K562 (cell line): ENCODE results near the gene LXN. TPM values are rescaled to one million over a fixed set of nuclear protein-coding genes. Genes with fewer than 3 reads are reported as not detected.

Source experiments
- ARID1B ChIP-seq: fragments of 450-650 bp; IDR thresholded peaks from 2 replicates; pipeline ENCODE4 v1.6.1; 2016; ENCODE audit warnings: antibody characterized with exemption, mild to moderate bottlenecking, inconsistent platforms
- CREB3L1 ChIP-seq: fragments of 450-650 bp; IDR thresholded peaks from 2 replicates; pipeline ENCODE4 v1.6.1; 2014; ENCODE audit warnings: low read depth, mild to moderate bottlenecking, moderate library complexity, borderline replicate concordance
- CXXC5 ChIP-seq: fragments of 250-450 bp; sonication (Bioruptor Pico); IDR thresholded peaks from 2 replicates; pipeline ENCODE4 v1.8.0; 2022; ENCODE audit warnings: inconsistent platforms, mild to moderate bottlenecking, moderate library complexity
- ELF1 ChIP-seq: fragments of 200-800 bp; sonication (Bioruptor generic); IDR thresholded peaks from 2 replicates; pipeline ENCODE4 v1.6.1; 2016; ENCODE audit warnings: missing genetic modification characterization, missing compliant biosample characterization
- HDAC1 ChIP-seq, 2 experiments: fragments of 450-650 bp; IDR thresholded peaks; 2 replicates each; pipeline ENCODE4 v1.6.1; 2016 to 2017; ENCODE audit warnings: inconsistent platforms in 1 of 2, mild to moderate bottlenecking in 1 of 2, moderate library complexity in 1 of 2
- HMBOX1 ChIP-seq: sonication (generic); IDR thresholded peaks from 2 replicates; pipeline ENCODE4 v1.6.1; 2016
- HNRNPH1 ChIP-seq: fragments of 200-400 bp; formaldehyde crosslinking; optimal IDR thresholded peaks from 2 replicates; pipeline ENCODE3; 2017; ENCODE audit warnings: low read depth, mild to moderate bottlenecking, low read length, moderate library complexity
- MAFF ChIP-seq: IDR thresholded peaks from 2 replicates; pipeline ENCODE4 v1.6.1; 2012; ENCODE audit warnings: low read length, improper control_type of control experiment
- MTA3 ChIP-seq: fragments of 450-650 bp; formaldehyde crosslinking; IDR thresholded peaks from 2 replicates; pipeline ENCODE4 v1.6.1; 2017; ENCODE audit warnings: mild to moderate bottlenecking, borderline replicate concordance
- POLR2G ChIP-seq: fragments of 200-400 bp; formaldehyde crosslinking; IDR thresholded peaks from 2 replicates; pipeline ENCODE4 v1.6.1; 2017; ENCODE audit warnings: low read depth, mild to moderate bottlenecking, antibody characterized with exemption, low read length, moderate library complexity
- RNF2 ChIP-seq: sonication (generic); IDR thresholded peaks from 2 replicates; pipeline ENCODE4 v1.6.1; 2016
- TFAP4 ChIP-seq: sonication (generic); formaldehyde crosslinking; IDR thresholded peaks from 2 replicates; pipeline ENCODE4 v1.8.0; 2022; ENCODE audit warnings: missing genetic modification reagents, mild to moderate bottlenecking, moderate library complexity, borderline replicate concordance
- TGIF2 ChIP-seq: sonication (generic); formaldehyde crosslinking; IDR thresholded peaks from 2 replicates; pipeline ENCODE4 v1.8.1; 2022; ENCODE audit warnings: mild to moderate bottlenecking, missing genetic modification reagents, moderate library complexity
- VEZF1 ChIP-seq: fragments of 200-800 bp; sonication (Bioruptor generic); IDR thresholded peaks from 2 replicates; pipeline ENCODE4 v1.6.1; 2017; ENCODE audit warnings: missing genetic modification characterization, missing compliant biosample characterization
- ZMIZ1 ChIP-seq, 2 experiments: fragments of 150-350 bp in 1 of 2; IDR thresholded peaks; 2 replicates each; pipeline ENCODE4 v1.6.1; 2012 to 2016; ENCODE audit warnings: low read depth in 2 of 2, low read length in 2 of 2, mild to moderate bottlenecking in 1 of 2, moderate library complexity in 1 of 2
- ZNF395 ChIP-seq: fragments of 200-800 bp; sonication (Bioruptor generic); IDR thresholded peaks from 2 replicates; pipeline ENCODE4 v1.6.1; 2017; ENCODE audit warnings: missing genetic modification characterization, missing compliant biosample characterization
- ZNF586 ChIP-seq: fragments of 450-650 bp; formaldehyde crosslinking; conservative IDR thresholded peaks from 2 replicates; pipeline ENCODE4 v1.4.0; 2020; ENCODE audit warnings: mild to moderate bottlenecking, moderate library complexity
- ZZZ3 ChIP-seq: fragments of 450-650 bp; IDR thresholded peaks from 2 replicates; pipeline ENCODE4 v1.6.1; 2016; ENCODE audit warnings: antibody characterized with exemption, mild to moderate bottlenecking, moderate library complexity
- polyA plus RNA-seq, 8 experiments: library from polyadenylated mRNA; depleted of rRNA in 4 of 8; stranded (reverse) in 5 of 8; unstranded in 3 of 8; fragments of >200 nt; fragmentation: Nextera tagmentation in 2 of 8; fragmentation: Illumina TruSeq in 1 of 8; extraction: Ambion mirVana in 2 of 8; extraction: Trizol in 1 of 8; gene quantifications; 2 replicates each; pipeline versions ENCODE4 v1.2.1 to v1.2.3, GENCODE V29; 2011 to 2014; ENCODE audit warnings: inconsistent platforms in 1 of 8, missing spikeins in 1 of 8
- total RNA-seq, 7 experiments: library from RNA; depleted of rRNA in 6 of 7; stranded (reverse); fragments of >200 nt in 6 of 7; fragmentation: Illumina TruSeq in 2 of 7; extraction: Trizol in 2 of 7; gene quantifications; 2 replicates each; pipeline versions ENCODE4 v1.2.1 to v1.2.3, GENCODE V29; 2011 to 2021; ENCODE audit warnings: low replicate concordance in 1 of 7

Gene LXN
- total and polyA plus RNA-seq, 9 of the 15 experiments (the other 6 are each of a cell fraction or from before 2014, with no cell fraction given) = 0.08 to 0.13 TPM; not detected in 7

- TF ChIP-seq HNRNPH1 (no peak), ZNF395 (no peak), ZNF586 (no peak), TGIF2 (CRISPR knock-in tag) (no peak), HDAC1 (IDR thresholded peaks at IDR 0.05) (0 out of 4 replicates have a peak, but pooled peaks of 1 of the 2 experiments have one; percentile 20), ARID1B (peak; percentile 98), POLR2G (no peak), HMBOX1 (peak; percentile 88), ZZZ3 (no peak), MAFF (peak; percentile 95), TFAP4 (no peak), VEZF1 (CRISPR knock-in tag) (peak; percentile 53), ZMIZ1 (IDR thresholded peaks at IDR 0.05; ENCODE audit: low read depth in 2 of 2, low read length in 2 of 2) (peak in 1 of 2 experiments; percentile 78; a peak in 1 of 4 replicates), CXXC5 (CRISPR knock-in tag) (no peak), MTA3 (no peak), RNF2 (peak; percentile 17; the same call in 1 of the 2 replicates), CREB3L1 (peak; percentile 15; the same call in 1 of the 2 replicates), ELF1 (tag) (no peak)
Measured at GRCh38 chr3:158679547-158680000, 7.1 kb upstream of the LXN start (continued).
